HG03103 (cell line): ENCODE data around the gene KCMF1.

Experiments used
- ATAC-seq: cut with Tn5 transposase; IDR thresholded peaks from one replicate; pipeline ENCODE4 v1.9.1; 2021; ENCODE audit warnings: low read depth; ENCODE audit not compliant: unreplicated experiment

Gene KCMF1

GRCh38 chr2:85018049-85018447 is 47.1 kb downstream of the KCMF1 start:
- ATAC-seq: no peak

DNA sequence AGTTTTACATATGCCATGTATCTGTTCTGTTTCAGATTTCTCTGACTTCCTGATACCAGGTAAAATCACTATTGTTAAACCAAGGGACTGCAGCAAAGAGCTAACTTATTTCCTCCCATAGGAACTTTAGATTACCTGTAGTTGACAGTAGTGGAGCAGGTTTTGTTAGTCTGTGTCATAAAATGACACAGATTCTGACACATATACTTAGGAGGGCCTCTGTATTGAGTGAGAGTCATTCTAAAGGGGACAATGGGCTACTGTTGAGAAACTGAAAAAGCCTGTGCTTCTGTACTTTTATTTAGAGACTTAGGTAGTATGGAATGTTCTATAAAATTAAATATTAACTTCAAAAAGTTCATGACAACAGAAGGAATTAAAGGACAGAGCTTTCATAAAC is 48.2 kb downstream of the KCMF1 start:
- ATAC-seq: no peak

GRCh38 chr2:85022232-85022631 is 51.3 kb downstream of the KCMF1 start:
- ATAC-seq: no peak

DNA sequence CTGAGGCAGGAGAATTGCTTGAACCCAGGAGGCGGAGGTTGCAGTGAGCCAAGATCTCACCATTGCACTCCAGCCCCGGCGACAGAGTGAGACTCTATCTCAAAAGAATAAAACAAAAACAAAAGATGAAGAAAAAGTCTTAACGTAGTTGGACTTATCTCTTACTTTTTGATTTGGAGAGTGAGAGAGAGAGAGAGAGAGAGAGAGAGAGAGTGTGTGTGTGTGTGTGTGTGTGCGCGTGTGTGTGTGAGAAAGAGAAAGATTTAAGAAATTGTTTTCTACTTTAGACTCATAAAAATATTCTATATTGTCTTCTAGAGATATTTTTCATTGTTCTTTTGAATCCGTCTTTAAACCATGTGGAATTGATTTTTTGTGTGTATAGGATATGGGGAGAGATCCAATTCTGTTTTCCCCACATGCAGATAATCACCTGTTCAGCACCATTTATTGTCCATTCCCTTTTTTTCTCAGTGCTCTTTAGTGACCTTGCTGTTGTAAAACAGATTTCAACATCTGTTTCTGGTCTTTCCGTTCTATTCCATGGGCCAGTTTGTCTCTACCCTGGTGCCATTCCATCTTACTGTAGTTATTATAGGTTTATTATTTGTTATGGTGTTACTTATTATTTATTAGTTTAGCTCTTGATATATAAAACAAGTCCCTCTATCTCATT is 53.5 kb downstream of the KCMF1 start:
- no peak for ATAC-seq

- ATAC-seq: no peak
These were observed 61.7 kb downstream of the KCMF1 start for GRCh38 chr2:85032621-85033020.

DNA sequence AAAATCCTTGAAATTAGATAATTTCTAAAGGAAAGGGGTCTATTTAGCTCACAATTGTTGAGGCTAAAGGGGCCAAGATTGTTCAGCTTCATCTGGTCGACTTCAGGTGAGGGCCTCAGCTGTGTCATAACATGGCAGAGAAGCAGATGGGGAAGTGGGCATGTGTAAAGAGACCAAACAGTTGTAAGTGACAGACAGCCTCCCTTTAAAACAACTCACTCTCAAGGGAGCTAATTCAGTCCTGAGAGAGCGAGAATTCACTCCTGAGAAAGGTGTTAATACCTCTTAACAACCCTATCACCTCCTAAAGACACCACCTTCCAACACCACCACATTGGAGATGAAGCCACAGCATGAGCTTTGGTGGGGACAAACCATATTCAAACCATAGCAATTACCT is 62.4 kb downstream of the KCMF1 start:
- no peak for ATAC-seq

DNA sequence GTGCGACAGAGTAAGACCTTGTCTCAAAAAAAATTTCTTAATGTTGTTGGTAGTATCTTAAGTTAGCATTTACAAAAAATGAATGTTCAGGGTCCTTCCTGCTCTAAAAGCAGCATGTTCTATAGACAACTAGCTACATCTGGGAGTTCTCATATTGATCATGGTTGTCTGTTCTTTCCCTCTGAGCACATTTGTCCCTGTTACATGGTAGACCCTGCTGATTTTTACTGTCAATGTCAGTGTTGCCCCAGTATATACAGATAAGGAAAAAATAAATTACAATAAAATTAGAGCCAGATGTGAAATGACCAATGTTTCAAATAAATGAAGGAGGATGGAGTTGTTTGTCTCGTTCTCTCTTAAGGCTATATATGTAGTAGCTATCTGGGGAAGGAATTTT is 63.2 kb downstream of the KCMF1 start:
- ATAC-seq: no peak

GRCh38 chr2:85037622-85038021 is 66.7 kb downstream of the KCMF1 start:
- ATAC-seq: no peak

GRCh38 chr2:85042330-85042729 is 71.4 kb downstream of the KCMF1 start:
- no peak for ATAC-seq

- no peak for ATAC-seq
These were observed 77.6 kb downstream of the KCMF1 start for GRCh38 chr2:85048534-85048933.

DNA sequence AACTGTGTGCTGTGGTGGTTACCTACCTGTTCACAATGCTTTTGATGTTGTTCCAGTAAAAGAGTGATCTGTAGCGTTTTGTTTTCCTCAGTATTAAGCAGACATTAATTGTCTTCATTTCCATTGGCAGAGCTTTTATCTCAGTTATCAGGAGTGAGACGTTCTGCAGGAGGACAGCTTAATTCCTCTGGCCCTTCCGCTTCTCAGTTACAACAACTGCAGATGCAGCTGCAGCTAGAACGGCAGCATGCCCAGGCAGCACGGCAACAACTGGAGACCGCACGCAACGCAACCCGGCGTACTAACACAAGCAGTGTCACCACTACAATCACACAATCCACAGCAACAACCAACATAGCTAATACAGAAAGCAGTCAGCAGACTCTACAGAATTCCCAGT is 78.3 kb downstream of the KCMF1 start:
- ATAC-seq: no peak

- no peak for ATAC-seq
These were observed 82.8 kb downstream of the KCMF1 start for GRCh38 chr2:85053802-85054201.

GRCh38 chr2:85057226-85057962 is 86.4 kb downstream of the KCMF1 start:
- ATAC-seq: no peak

GRCh38 chr2:85061896-85062295 is 90.9 kb downstream of the KCMF1 start:
- no peak for ATAC-seq

DNA sequence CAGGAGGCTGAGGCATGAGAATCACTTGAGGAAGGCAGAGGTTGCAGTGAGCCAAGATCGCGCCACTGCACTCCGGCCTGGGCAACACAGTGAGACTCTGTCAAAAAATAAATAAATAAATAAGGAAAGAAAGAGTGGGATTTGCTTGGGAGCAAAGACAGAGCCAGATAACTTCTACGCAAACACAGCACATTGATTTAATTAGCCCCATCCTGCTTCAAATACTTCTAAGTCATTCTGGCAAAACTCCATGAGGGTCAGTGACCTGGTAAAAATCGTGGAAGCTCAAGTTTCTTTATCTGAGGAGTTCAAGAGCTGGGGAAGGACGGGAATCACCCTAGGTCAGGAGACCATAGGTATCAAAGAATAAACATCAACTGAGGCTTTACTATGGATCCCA is 91.6 kb downstream of the KCMF1 start:
- no peak for ATAC-seq

GRCh38 chr2:85063981-85064599 is 93.1 kb downstream of the KCMF1 start:
- no peak for ATAC-seq

- no peak for ATAC-seq
These were observed 94.1 kb downstream of the KCMF1 start for GRCh38 chr2:85064927-85065577.

DNA sequence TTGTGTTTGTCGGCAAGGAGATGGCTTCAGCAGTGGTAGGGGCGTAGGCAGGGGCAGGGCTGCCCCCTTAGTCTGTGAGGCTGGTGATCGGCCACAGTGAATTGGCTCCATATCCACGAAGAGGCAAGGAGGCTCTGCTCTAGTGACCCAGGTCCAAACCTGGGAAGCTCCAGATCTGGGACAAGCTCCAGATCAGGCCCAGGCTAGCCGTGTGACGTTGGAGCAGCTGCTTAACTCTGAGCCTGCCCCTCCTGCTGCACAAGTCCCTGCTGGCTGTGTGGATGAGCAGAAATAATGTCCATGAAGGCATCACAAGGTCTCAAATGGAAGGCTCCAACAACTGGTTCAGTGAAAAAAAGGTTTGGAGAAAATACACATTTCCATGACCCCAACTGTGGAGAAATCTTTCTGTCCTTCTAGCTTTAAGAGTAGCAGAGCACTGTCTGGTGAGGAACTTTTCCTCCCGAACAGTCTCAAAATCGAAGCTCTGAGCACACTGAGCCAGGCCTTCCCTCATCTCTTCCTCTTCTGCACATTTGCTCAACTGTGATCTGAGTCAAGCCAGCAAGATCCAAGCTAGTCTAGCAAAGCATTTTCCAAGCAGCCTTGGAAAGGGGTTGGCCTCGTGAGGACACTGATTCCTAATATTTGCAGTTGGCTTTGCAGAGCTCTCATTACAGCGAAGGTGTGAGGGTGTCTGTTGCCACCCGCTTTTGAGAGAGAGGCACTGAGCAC is 95.2 kb downstream of the KCMF1 start:
- no peak for ATAC-seq

DNA sequence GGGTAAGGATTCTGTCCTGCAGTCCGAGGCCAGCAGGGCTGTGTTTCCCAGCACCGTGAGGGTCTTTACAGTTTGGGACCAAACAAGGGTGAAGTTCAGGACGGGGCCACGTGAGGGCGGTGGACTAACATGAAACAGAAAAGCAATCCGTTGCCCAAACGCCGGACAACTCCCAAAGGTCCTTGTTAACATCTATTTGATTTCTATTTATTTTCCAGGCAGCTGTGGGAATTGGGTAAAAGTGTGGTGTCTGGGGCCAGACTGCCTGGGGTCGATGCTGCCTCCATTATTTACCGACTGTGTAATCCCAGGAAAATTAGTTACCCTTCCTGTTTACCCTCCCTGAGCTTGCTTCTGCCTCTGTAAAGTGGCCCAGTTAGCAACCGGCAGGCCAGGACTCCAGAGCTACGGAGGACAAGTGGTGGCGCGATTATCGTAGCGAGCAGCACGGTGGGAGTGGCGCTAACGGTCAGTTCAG is 96.0 kb downstream of the KCMF1 start:
- peak; percentile 61 for ATAC-seq

GRCh38 chr2:85071096-85071495 is 100.1 kb downstream of the KCMF1 start:
- no peak for ATAC-seq

DNA sequence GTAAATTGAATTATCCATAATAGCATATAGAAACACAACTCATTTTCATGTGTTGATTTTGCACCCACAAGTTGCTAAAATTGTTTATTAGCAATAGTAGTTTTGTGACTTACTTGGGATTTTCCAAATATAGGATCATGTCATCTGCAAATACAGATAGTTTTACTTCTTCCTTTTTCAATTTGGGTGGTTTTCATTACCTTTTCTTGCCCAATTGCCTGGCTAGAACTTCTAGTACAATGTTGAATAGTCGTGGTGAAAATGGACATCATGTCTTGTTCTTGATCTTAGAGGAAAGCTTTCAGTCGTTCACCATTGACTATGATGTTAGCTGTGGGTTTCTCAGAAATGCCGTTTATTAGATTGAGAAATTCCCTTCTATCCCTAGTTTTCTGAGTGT is 102.1 kb downstream of the KCMF1 start:
- ATAC-seq: no peak
